HepG2 (cell line): ENCODE results near the gene VIPR1. TPM values are rescaled to one million over a fixed set of nuclear protein-coding genes. Genes with fewer than 3 reads are reported as not detected.

Source experiments
- ARID2 ChIP-seq: sonication (generic); formaldehyde crosslinking; IDR thresholded peaks from 2 replicates; pipeline ENCODE4 v1.8.1; 2022; ENCODE audit warnings: mild to moderate bottlenecking, missing genetic modification reagents, borderline replicate concordance
- CEBPZ ChIP-seq: IDR thresholded peaks from 2 replicates; pipeline ENCODE4 v1.6.1; 2012; ENCODE audit warnings: low read length, improper control_type of control experiment
- CENPT ChIP-seq: sonication (generic); formaldehyde crosslinking; IDR thresholded peaks from 2 replicates; pipeline ENCODE4 v1.8.0; 2022; ENCODE audit warnings: low read depth, mild to moderate bottlenecking, moderate library complexity, missing genetic modification reagents
- GLI4 ChIP-seq: sonication (generic); formaldehyde crosslinking; IDR thresholded peaks from 2 replicates; pipeline ENCODE4 v1.5.1; 2020; ENCODE audit warnings: missing genetic modification reagents, mild to moderate bottlenecking, moderate library complexity, borderline replicate concordance
- HNRNPH1 ChIP-seq: fragments of 200-400 bp; formaldehyde crosslinking; optimal IDR thresholded peaks from 2 replicates; pipeline ENCODE3; 2017; ENCODE audit warnings: mild to moderate bottlenecking, low read depth, low read length
- IKZF5 ChIP-seq: IDR thresholded peaks from 2 replicates; pipeline ENCODE4 v1.6.1; 2018; ENCODE audit warnings: missing genetic modification reagents, mild to moderate bottlenecking, missing compliant biosample characterization
- NR3C1 ChIP-seq: sonication (generic); formaldehyde crosslinking; IDR thresholded peaks from 2 replicates; pipeline ENCODE4 v1.4.0; 2020; ENCODE audit warnings: missing genetic modification reagents
- PAXIP1 ChIP-seq: sonication (generic); formaldehyde crosslinking; conservative IDR thresholded peaks from 2 replicates; pipeline ENCODE4 v1.4.0; 2020; ENCODE audit warnings: mild to moderate bottlenecking, missing genetic modification reagents, moderate library complexity
- REPIN1 ChIP-seq: sonication (generic); formaldehyde crosslinking; IDR thresholded peaks from 2 replicates; pipeline ENCODE4 v1.8.0; 2022; ENCODE audit warnings: missing genetic modification reagents, low read depth, mild to moderate bottlenecking, borderline replicate concordance
- SMAD3 ChIP-seq: sonication (generic); formaldehyde crosslinking; IDR thresholded peaks from 2 replicates; pipeline ENCODE4 v1.4.0; 2020; ENCODE audit warnings: missing genetic modification reagents
- SPEN ChIP-seq: sonication (generic); formaldehyde crosslinking; IDR thresholded peaks from 2 replicates; pipeline ENCODE4 v1.5.1; 2020; ENCODE audit warnings: low read depth, mild to moderate bottlenecking, missing genetic modification reagents
- TBX3 ChIP-seq: fragments of 450-650 bp; IDR thresholded peaks from 2 replicates; pipeline ENCODE4 v1.6.1; 2017; ENCODE audit warnings: antibody characterized with exemption, mild to moderate bottlenecking, inconsistent platforms, borderline replicate concordance
- YEATS4 ChIP-seq: sonication (generic); formaldehyde crosslinking; IDR thresholded peaks from 2 replicates; pipeline ENCODE4 v1.4.0; 2020; ENCODE audit warnings: missing genetic modification reagents, borderline replicate concordance
- ZBTB25 ChIP-seq: IDR thresholded peaks from 2 replicates; pipeline ENCODE4 v1.6.1; 2018; ENCODE audit warnings: missing genetic modification reagents
- ZNF234 ChIP-seq: sonication (generic); formaldehyde crosslinking; conservative IDR thresholded peaks from 2 replicates; pipeline ENCODE4 v1.5.1; 2020; ENCODE audit warnings: mild to moderate bottlenecking, missing genetic modification reagents
- ZNF253 ChIP-seq: sonication (generic); formaldehyde crosslinking; IDR thresholded peaks from 2 replicates; pipeline ENCODE4 v1.8.0; 2022; ENCODE audit warnings: mild to moderate bottlenecking, missing genetic modification reagents, borderline replicate concordance
- ZNF501 ChIP-seq: sonication (generic); formaldehyde crosslinking; IDR thresholded peaks from 2 replicates; pipeline ENCODE4 v1.5.1; 2020; ENCODE audit warnings: mild to moderate bottlenecking, moderate library complexity, missing genetic modification reagents
- ZNF678 ChIP-seq: sonication (generic); formaldehyde crosslinking; IDR thresholded peaks from 2 replicates; pipeline ENCODE4 v1.4.0; 2020; ENCODE audit warnings: mild to moderate bottlenecking, missing genetic modification reagents
- ZNF713 ChIP-seq: sonication (generic); formaldehyde crosslinking; IDR thresholded peaks from 2 replicates; pipeline ENCODE4 v1.4.0; 2020; ENCODE audit warnings: mild to moderate bottlenecking, missing genetic modification reagents
- polyA plus RNA-seq, 8 experiments: library from polyadenylated mRNA; depleted of rRNA in 3 of 8; stranded (reverse) in 7 of 8; unstranded in 1 of 8; fragments of >200 nt; fragmentation: Illumina TruSeq in 4 of 8; extraction: Trizol in 4 of 8; gene quantifications; 2 replicates each; pipeline versions ENCODE4 v1.2.1 to v1.2.3, GENCODE V29; 2011 to 2016; ENCODE audit warnings: low read depth in 4 of 8, missing spikeins in 1 of 8, mixed read lengths in 1 of 8; ENCODE audit not compliant: insufficient read depth in 1 of 8
- total RNA-seq, 5 experiments: library from RNA; depleted of rRNA; stranded (reverse); fragments of >200 nt; fragmentation: Illumina TruSeq; extraction: Trizol; gene quantifications; 2 replicates each; pipeline ENCODE4 v1.2.3, GENCODE V29; 2016; ENCODE audit warnings: low read depth in 1 of 5

VIPR1 gene
- total and polyA plus RNA-seq, 2 of the 13 experiments (the other 11 are each of a cell fraction or from before 2014, with no cell fraction given): 0.04 to 0.11 TPM

- TF ChIP-seq CEBPZ (no peak), REPIN1 (CRISPR knock-in tag) (peak; percentile 88), GLI4 (CRISPR knock-in tag) (peak; percentile 32; the same call in 1 of the 2 replicates), CENPT (CRISPR knock-in tag) (no peak), NR3C1 (CRISPR knock-in tag) (no peak), TBX3 (peak; percentile 85; the same call in 1 of the 2 replicates), HNRNPH1 (no peak), SMAD3 (0 out of 2 replicates have a peak, but pooled peaks have one; percentile 18), ZNF234 (CRISPR knock-in tag) (0 out of 2 replicates have a peak, but pooled peaks have one; percentile 47), ARID2 (peak; percentile 92; the same call in 1 of the 2 replicates), YEATS4 (CRISPR knock-in tag) (peak; percentile 68; the same call in 1 of the 2 replicates), PAXIP1 (CRISPR knock-in tag) (peak; percentile 68), ZNF253 (no peak), ZNF713 (CRISPR knock-in tag) (no peak), ZNF501 (peak; percentile 96), ZNF678 (CRISPR knock-in tag) (peak; percentile 96), SPEN (CRISPR knock-in tag) (peak; percentile 87), IKZF5 (CRISPR knock-in tag) (peak; percentile 52), ZBTB25 (CRISPR knock-in tag) (peak; percentile 55; the same call in 1 of the 2 replicates)
These were observed 79.4 kb downstream of the VIPR1 start, which contains the start of gene SEC22C (continued) for GRCh38 chr3:42581709-42582473.
